Islet precursor cell (in vitro differentiated cells): ENCODE data around the gene IL17RB.

Experiments
- DNase-seq: peaks from one replicate; pipeline ENCODE4 v3.0.0-alpha.2; 2018

IL17RB gene

GRCh38 chr3:53846134-53846850 is at the start of gene IL17RB, which contains the start of gene CHDH:
Gene IL17RB, plus strand, starts transcription at chr3:53846568. Its CDS starts 21 bp downstream, at chr3:53846589.
Gene CHDH, minus strand, starts transcription at chr3:53846419. Its CDS starts 22,411 bp downstream, at chr3:53824008.
- peak; percentile 84 for DNase-seq

GRCh38 chr3:53798144-53798543 is 48.2 kb upstream of the IL17RB start:
- no peak for DNase-seq

- no peak for DNase-seq
These were observed 47.0 kb upstream of the IL17RB start for GRCh38 chr3:53799338-53799865.

GRCh38 chr3:53800041-53800906 is 46.1 kb upstream of the IL17RB start:
- DNase-seq, result no peak

- no peak for DNase-seq
These were observed 45.0 kb upstream of the IL17RB start for GRCh38 chr3:53801319-53801718.

- no peak for DNase-seq
These were observed 44.0 kb upstream of the IL17RB start for GRCh38 chr3:53802256-53802880.

GRCh38 chr3:53803124-53803815 is 43.1 kb upstream of the IL17RB start:
- DNase-seq, result peak; percentile 58

- peak; percentile 48 for DNase-seq
These were observed 42.3 kb upstream of the IL17RB start for GRCh38 chr3:53803816-53804695.

GRCh38 chr3:53804697-53805462 is 41.5 kb upstream of the IL17RB start:
- DNase-seq, result peak; percentile 97

GRCh38 chr3:53805463-53806159 is 40.8 kb upstream of the IL17RB start:
- no peak for DNase-seq

- DNase-seq, result peak; percentile 42
These were observed 39.9 kb upstream of the IL17RB start for GRCh38 chr3:53806182-53807116.

GRCh38 chr3:53807117-53807810 is 39.1 kb upstream of the IL17RB start:
- peak; percentile 50 for DNase-seq

- DNase-seq, result peak; percentile 44
These were observed 37.9 kb upstream of the IL17RB start for GRCh38 chr3:53808496-53808895.

GRCh38 chr3:53809267-53809666 is 37.1 kb upstream of the IL17RB start:
- DNase-seq, result peak; percentile 29

- peak; percentile 53 for DNase-seq
These were observed 36.5 kb upstream of the IL17RB start for GRCh38 chr3:53809764-53810400.

- DNase-seq, result peak; percentile 27
These were observed 35.0 kb upstream of the IL17RB start for GRCh38 chr3:53811143-53811927.

- peak; percentile 23 for DNase-seq
These were observed 33.9 kb upstream of the IL17RB start for GRCh38 chr3:53812434-53812833.
